Dedifferentiated amniotic fluid mesenchymal stem cell (primary cell): ENCODE results near the gene ITPK1.

ENCODE experiments used
- DNase-seq: peaks from one replicate; pipeline ENCODE4 v3.0.0-alpha.2; 2016; ENCODE audit errors: extremely low spot score

Gene ITPK1

DNA sequence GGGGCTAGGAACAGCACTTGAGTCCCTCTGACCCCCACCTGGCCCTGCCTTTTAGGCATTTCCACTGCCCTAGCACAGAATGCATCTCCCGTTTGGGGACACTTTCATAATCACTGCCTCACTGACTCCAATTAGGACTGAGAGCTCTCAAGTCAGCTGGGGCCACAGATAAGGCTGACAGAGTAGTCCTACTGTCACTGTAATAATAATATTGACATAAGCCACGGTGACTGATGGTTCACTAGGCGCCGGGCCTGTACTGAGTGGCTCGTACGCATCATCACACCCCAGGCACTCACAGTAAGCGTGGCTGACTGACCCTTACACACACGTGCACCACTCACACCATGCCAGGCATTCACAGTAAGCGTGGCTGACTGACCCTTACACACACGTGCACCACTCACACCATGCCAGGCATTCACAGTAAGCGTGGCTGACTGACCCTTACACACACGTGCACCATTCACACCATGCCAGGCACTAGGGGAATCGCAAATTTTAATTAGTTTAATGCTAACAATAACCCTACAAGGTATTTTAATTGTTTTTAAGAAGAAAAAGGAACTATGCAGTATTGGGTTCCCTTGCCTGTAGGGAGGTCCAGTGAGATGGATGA, 105.1 kb downstream of the ITPK1 start:
- no peak for DNase-seq

DNA sequence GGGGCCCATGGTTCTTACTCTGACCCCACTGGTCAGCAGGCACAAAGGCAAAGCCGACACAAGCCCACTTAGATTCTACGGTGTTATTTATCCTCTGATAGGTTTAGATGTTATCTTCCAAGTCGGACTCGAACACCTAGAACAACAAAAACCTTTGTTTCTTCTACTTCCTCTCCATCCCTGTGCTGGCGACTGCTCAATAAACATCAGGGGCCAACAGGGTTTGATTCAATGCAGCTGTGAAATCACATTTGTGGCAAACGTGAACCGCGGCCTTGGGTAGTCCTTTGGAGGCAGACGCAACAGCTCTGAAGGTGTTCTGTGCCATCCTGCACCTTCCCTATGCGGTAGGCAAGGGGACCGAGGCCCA, 105.6 kb downstream of the ITPK1 start:
- no peak for DNase-seq

DNA sequence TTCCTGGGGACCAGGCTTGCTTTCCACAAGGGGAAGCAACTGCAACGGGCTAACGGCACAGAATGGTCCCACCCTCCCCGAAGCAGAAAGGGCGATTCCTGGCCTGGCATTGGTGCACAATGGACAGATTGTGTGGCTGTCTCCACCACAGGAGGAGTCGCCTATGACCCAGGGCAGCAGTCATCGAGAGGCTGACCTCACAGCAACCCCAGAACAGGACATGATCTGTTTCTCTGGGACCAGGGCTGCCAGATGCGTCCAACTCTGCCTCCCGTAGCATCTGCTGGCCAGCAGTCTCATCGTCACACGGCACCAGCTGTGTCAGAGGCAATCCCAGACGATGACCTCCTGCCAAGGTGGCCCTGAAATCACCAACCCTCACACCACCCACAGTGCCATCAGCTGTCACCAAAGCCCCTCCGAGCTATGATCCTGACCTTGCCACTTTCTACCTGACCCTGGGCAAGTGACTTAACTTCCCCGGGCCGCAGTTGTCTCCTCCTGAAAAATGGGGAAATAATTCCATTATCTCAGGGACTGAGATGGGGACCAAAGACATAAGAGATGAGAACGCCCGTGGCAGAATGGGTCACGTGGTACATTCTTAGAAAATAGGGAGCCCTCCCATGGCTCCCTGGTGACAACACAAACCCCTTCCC, 106.1 kb downstream of the ITPK1 start:
- DNase-seq, result no peak

DNA sequence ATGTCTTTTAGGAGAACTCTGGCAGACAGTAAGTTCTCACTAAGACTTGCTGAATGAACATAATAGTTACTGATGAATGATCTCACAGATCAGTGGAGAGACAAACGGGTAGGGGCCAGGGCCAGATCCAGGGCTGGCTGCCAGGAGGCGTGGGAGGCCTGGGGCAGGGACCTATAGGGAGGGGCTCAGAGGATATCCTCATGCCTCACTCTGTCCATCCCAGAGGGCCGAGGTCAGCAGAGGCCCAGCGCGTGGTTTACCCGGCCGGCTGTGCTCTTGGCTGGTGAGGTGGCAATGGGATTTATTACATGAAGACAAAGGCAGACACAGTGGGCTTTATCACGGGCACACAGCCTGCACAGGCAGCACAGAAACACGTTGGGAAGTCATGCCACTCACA, 107.3 kb downstream of the ITPK1 start:
- DNase-seq, result no peak

DNA sequence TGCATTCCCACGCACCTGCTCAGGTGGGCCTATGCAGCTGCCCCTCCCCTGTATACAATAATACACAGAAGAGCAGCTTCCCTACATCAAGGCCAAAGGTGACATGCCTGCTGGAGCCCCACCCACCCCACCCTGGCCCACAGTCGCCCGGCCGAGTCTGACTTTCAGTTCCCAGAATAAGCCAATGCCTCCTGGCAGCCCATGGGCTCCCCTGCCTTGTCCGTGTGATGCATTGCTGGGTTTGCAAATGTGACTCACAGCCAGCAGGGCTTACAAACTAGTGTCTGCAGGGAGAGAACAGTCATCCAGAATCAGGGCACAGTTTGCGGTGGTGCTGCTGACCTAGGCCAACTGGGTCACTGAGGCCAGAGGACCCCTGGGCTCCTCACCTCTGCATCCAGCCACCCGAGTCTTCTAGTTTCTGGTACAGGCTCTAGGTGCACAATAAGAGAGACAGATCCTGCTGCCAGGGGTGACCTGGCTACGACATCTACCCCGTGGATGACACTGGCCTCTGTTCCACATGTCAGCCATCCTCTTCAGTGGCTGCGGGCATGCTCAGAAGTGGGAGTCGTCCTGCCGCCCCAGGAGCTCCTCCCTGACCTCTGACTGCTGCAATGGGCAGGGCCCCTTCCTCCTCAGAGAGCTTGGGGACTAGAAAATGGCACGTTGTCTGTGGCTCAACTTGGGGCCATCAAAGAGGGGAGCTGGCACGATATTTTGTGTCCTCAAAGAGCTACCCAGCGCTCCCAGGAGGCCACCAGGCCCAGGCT, 108.3 kb downstream of the ITPK1 start:
- peak; percentile 49 for DNase-seq

DNA sequence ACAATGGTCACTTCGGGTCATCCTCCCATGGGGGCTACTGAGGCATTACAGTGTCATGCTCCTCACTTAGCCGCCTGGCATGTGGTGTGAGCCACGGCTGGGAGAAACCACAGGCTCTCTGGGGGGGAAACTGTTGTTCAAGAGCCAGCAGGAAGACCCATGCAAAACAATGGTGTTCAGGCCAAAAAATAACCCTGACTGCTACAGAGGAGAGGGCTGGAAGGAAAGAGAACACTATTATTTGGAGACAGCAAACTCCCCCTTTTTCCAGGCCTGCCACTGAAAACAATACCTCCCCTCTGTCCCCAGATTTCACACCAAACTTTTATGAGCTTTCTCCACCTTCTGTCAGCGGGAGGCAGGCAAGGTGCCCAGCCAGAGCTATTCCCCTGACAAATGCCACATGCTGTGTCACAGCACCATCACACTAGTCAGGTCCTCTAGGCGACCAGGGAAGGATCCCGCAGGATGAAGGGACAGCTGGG, 109.1 kb downstream of the ITPK1 start:
- DNase-seq, result no peak

DNA sequence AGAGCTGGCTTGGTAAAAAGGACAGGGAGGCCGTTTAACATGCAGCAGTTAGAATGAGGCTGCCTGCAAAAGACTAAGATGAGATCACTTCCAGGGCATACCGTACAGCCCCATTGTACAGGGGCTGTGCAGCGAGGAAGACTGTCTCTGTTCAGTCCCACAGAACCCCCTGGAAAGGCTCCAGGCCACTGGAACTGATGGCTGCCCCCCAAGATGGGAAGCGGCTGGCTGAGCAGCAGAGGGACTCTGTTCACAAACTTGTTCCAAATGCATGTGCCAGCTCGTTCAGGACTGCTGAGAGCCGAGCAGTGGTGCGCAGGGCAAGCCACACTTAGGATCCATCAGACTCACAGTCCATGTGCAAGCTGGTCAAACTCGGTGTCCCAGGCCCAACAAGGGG, 109.9 kb downstream of the ITPK1 start:
- no peak for DNase-seq

DNA sequence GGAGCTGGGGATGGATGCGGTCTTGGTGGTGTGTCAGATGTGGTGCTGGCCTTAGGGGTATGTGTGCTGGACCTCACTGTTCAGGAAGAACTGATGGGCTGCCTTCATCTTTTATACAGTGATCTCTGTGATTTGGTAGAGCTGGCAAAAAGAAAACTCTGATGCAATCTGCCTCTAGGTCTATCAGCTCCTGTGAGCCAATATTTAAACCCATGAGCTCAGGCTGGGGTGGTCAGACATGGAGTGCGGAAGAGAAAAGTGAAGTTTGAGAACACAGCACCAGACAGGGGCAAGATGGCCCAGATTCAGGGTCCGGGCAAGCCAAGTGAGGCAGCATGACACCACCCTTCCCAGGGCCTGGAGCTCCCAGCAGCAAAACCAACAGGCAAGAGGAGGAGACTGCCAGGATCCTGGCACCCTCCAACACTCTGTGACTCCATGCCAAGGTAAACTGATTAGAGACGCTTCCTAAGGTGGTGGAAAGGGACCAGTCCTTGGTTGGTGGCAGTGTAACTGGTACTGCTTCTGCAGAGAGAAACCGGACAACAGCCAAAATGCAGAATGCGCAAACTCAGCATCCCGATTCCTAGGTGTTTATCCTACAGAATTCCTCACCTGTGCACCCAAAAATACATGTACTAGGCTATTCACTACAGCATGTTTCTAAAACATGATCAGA, 110.5 kb downstream of the ITPK1 start:
- DNase-seq, result no peak

DNA sequence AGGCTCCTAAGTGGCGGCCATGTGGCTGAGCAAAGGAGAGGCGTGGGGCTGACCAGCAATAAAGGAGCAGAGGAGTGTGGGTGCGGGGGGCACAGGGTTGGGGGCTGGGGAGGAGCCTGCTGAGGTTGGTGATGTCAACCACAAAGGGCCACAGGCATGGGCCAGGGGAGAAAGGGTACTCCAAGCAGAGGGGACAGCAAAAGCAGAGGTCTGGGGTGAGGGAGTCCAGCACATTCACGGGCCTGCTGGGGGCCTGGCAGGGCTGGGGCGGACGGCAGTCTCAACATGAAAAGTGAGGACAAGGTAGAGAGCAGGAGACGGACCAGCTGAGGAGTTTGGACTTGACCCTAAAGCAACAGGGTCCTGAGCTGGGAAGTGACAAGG, 111.0 kb downstream of the ITPK1 start:
- DNase-seq, result no peak

DNA sequence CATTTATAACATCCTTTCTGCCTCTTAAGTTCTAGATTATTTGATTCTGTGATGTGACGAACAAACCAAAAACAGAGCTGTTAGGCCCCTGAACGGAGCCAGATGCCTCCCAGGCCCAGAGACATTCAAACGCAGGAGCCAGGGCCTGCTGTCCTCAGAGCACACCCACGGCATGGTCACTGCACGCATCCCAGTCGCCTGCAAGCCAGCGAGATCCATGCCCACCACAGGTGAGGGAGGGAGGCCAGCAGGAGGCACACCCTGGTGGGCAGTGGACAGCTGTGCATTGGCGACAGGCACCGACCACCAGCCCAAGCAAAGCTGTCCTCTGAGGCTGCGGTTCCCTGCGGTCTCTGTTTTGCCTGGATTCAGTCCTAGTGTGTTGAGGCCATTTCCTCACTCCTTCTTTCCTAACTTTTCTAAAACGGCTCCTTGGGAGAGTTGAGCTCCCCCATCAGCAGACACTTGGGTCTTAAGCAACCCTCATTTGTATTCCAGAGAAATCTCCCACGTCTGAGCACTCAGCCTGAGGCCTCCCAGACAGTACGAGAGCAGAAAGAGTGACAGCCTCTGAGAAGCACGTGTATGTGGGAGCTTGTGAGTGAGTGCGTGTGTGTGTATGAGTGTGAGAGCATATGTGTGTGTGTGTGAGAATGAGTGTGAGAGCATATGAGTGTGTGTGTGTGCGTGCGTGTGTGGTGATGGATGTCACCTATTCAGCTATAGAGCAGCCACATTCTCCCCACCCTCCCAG, 111.6 kb downstream of the ITPK1 start:
- DNase-seq, result no peak

DNA sequence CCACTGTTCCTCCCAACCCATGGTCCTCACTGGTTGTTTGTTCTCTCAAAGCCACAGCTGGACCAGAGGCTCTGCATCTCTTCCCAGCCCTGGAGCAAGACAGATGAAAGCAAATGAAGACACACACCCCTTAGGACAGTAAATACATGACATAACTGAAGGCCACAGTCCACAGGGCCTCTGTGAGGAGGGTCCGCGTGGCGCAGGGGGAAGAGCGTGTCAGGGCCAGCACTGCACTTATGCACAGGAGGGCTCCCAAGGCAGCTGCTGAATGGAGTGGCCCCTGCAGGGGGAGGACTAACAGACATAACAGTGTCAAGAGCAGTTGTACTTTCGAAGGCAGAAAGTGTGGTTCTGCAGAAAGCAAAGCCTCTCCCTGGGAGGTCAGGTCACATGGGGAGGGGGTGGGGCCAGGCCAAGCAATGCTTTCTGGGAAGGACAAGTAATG, 112.8 kb downstream of the ITPK1 start:
- DNase-seq, result no peak

DNA sequence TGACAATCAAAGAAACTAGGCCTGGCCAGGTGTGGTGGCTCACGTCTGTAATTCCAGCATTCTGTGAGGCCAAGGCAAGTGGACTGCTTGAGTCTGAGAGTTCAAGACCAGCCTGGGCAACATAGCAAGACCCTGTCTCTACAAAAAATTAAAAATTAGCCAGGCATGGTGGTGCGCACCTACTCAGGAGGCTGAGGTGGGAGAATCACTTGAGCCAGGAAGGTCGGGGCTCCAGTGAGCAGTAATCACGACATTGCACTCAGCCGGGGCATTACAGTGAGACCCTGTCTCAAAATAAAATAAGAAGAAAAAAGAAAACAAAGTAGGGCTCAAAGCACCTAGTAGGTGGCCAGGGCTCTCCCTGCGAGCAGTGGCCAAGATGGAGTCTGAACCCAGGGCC, 113.7 kb downstream of the ITPK1 start:
- DNase-seq, result no peak

DNA sequence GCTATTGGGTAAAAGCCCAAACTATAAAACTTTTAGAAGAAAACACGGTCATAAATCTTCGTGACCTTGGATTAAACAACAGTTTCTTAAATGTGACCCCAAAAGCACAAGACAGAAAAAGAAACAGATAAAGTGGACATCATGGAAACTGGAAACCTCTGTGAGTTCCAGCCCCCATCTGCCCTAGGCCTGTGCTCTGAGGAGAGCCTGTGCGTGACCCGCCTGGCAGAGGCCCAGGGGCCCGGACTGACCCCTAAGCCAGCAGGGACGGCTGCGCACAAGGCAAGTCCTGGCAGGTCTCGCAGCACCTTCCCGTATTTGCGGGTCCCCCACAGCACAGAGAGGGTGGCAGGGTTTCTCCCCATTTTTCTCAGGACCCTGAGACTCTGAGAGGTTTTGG, 116.8 kb downstream of the ITPK1 start:
- no peak for DNase-seq

DNA sequence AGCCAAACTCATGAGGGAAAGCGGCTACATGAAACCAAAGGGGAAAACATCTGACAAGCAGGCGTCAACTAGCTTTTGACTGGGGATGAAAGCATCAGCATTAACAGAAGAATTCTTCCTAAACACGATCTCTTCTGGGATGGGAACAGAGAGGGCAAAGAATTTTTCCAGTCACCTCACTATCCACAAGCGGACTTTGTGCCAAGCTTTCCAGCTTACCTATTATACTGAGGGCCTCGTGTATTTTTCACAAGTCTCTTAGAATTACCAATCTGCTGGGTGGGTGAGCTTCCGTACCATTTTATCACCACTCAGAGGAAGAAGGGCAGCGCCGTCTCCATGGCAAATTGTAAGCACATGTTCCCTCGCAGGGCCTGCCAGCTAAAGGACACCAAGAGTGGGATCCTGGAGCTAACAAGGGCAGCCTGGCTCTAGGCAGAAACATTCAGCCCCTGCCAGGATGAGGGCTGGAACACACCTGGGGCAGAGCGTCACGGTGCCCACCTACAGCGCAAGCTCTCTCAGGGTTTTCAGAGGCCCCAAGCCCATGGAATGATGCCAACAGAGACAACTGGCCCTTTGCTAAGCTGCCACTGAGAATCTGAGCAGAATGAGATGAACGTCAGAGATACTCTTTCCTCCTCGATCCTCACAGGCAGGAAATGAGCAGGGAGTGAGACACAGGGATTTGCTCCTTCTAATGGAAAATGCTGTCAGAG, 118.2 kb downstream of the ITPK1 start:
- DNase-seq, result no peak

DNA sequence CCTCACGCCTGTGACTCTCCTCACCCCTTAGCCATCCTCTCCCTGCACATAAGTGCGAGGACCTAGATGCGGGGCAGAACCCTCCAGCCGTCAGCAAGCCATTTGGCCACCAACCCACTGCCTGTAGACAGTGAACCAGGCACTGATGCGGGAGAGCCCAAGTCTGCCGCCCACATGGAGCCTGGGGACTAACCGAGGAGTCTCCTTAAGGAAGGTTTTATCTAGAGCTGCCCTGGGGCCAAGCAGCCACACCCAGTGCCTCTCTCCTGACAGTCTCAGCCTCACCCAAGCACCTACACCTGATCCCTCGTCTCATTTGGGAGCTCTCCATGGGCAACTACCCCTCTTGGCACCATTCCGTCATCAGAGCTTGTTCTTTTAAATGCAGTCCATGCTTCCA, 120.1 kb downstream of the ITPK1 start:
- no peak for DNase-seq

DNA sequence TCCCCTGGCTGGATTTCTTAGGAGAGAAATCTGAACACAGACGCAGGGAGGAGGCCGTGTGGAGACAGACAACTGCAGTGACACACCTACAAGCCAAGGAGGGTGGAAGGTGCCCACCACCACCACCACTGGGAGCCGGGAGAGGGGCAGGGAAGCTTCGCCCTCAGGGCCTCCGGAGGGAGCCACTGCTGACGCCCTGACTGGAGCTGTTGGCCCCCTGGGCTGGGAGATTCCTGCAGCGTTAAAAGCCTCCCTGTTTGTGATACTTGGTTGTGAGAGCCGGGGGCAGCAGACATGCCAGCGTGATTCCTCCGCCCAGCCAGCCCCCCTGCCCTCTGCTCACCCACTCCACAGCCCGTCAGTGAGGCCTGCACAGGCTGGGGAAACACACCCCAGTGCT, 120.8 kb downstream of the ITPK1 start:
- no peak for DNase-seq

DNA sequence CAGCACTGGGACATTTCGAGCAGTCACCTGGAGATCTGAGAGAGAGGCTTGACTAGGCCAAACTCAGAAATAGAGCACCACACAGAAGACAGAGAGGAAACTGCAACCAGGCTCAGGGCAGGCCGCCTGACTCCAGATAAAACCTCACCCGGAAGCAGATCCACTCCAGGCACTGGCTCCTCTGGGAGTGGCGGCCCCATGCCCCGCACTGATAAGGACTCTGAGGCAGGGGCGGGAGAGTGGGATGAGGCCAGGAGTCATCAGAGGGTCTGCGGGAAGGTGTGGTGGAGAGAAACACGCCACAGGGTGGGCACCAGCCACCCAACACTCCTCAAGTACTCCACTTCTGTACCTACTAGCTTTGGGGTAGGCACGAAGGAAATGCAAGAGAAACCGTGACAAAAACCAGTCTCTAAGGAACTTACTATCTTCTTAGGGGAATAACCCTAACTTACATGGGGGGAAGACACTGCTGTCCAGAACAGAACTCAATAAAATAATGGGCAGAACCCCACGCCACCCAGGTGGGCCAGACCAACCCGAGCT, 121.5 kb downstream of the ITPK1 start:
- DNase-seq, result no peak

DNA sequence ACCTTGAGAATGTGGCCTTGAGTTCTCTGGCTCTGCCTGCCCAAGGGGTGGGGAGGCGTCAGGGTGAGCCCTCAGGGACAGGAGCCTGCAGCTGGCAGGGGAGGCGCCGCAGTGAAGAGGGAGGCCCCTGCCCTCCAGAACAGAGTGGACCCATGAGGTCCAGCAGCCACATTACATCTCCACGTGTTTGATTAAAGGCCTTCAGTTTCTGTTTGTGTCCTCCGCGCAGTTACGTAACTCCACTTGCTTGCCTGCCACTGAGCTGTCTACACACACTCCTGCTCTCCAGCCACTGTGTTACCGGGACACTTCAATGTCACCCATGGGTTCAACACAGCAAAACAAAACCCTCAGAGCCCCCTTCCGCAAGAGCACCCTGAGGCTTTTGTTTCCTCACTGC, 122.4 kb downstream of the ITPK1 start:
- no peak for DNase-seq

DNA sequence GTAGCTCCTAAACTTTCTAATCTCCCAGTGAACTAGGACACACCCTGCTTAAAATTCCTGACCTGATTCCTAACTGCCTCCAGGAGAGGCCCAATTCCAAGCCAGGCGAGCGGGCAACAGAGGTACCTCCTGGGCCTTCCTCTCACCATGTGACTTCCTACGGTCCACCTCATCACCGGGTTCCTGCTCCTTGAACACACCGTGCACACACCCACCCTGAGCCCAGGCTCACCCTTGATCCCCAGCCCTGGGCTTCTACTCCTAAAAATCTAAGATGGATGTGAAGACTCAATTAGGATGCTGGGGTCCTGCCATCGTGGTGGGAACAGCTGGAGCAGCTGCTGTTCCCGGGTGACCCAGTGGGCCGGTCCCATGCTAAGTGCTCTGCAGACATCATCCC, 124.2 kb downstream of the ITPK1 start:
- DNase-seq, result no peak

DNA sequence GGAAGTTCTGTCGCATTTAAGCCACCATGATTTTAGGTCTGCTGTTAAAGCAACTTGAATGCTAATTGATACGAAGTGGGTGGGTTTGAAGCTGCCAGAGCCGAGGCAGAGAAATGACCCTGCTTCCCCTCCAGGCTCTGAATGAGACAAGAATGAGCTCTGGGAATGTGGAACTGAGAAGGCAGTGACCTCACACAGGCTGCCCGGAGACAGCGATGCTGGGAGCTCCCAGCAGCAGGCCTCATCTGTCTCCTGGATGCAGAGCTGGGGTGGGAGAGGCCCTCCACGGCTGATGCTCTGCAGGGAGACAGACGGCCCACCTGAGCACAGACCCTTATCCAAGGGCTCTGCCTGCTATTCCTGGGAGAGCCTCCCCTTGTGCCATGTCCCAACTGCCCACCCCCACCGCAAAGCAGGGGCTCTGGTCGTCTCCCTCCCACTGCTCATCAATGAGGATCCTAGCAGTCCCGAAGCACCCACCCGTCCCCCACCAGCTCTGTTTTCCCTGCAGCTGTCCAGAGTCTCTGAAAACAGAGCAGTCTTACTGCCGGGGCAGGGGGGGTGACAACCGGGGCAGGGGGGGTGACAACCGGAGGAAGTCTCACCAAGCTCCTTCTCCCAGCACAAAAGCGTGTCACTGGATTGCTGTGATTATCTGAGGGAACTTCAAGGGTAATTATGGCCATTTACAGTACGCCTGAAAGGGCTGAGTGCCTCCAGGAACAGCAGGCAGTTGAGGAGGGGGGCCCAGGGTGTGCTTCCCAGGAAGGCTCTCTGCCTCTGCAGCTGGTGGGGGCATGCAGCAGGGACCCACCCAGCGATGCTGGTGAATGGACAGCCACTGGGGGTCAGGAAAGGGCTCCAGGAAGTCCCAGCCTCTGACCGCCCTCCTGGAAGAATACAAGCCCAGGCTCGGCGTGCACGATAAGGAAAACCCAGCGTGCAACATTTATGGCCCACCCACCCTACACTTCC, 125.0 kb downstream of the ITPK1 start:
- DNase-seq, result no peak
